SW480 (cell line): ENCODE results near the gene CCL4L2.
"Not testable (repeated sequence)": the region's sequence is repeated elsewhere in the genome, so short reads cannot be mapped to it uniquely, and the experiment has no call there.

Experiments used
- DNase-seq: peaks from one replicate; pipeline ENCODE4 v3.0.0-alpha.2; 2016; ENCODE audit warnings: low spot score

CCL4L2 gene

DNA sequence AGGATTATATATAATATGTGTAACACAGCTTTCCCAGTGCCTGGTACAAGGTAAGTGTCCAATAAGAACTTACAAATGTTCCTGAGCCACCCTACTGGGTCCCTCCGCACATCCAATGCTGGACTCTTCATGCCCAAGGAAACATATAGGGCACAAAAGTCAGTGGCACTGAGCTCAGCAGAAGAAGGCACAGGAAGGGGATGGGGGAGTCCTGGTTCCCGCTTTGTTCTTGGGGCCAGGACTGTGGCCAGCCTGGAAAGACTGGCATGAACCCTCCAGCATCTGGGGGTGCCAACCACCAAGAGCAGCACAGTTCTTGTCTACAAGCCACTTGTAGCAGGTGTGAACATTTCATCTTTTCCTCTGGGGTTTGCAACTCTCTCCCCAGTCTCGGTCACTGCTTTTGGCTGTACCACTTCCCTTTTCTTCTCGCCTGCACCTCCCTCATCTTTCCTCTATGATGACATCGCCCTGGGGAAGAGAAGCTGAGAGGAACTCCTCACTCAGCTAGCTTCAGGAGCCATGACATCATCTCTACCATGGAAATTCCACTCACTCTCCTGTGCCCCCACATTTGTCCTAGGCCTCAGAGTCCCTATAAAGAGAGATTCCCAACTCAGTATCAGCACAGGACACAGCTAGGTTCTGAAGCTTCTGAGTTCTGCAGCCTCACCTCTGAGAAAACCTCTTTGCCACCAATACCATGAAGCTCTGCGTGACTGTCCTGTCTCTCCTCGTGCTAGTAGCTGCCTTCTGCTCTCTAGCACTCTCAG, at the start of gene CCL4L2:
Gene CCL4L2, plus strand, starts transcription at position 625 of the 773 bp plus-strand sequence.
- not testable (repeated sequence) for DNase-seq

DNA sequence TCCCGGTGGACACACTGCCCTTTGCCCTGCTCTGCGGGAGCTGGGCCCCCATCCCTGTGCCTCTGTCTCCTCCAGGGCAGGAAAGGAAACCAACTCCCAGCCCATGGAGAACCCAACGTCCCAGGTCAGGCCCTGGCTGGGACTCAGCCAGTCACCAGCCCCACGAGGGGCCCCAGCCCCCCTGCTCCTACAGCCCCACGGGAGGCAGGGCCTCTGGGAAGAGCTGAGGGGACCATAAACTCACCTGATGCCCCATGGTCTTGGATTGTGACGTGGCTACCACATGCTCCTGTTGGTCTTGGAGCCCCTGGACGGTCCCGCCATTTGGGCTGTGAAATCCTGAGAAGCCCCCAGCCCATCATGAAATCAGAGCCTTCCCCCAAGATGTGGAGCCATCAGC, 42.0 kb upstream of the CCL4L2 start:
- not testable (repeated sequence) for DNase-seq

DNA sequence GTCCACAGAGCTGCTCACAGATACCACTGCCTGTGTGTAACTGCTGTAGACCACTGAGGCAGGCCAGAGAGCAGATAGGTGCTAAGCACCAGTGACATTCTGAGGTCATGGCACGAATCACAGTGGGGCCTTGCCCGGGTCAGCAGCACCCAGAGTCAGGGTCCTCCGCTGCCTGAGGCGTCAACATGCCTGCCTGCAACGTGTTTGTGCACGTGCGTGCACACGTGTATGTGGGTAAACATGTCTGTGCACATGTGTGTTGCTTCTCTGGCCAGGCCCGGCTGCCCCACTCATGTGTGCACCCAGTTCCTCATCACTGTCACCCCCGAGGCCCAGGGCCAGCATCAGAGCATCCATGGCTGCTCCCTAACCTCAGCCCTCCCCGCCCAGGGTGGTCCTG, 34.3 kb upstream of the CCL4L2 start, which contains the start of gene TBC1D3B:
Gene TBC1D3B, minus strand, starts transcription at position 101 of the 400 bp plus-strand sequence. CDS start 1,586 bp downstream, outside the sequence.
- not testable (repeated sequence) for DNase-seq

DNA sequence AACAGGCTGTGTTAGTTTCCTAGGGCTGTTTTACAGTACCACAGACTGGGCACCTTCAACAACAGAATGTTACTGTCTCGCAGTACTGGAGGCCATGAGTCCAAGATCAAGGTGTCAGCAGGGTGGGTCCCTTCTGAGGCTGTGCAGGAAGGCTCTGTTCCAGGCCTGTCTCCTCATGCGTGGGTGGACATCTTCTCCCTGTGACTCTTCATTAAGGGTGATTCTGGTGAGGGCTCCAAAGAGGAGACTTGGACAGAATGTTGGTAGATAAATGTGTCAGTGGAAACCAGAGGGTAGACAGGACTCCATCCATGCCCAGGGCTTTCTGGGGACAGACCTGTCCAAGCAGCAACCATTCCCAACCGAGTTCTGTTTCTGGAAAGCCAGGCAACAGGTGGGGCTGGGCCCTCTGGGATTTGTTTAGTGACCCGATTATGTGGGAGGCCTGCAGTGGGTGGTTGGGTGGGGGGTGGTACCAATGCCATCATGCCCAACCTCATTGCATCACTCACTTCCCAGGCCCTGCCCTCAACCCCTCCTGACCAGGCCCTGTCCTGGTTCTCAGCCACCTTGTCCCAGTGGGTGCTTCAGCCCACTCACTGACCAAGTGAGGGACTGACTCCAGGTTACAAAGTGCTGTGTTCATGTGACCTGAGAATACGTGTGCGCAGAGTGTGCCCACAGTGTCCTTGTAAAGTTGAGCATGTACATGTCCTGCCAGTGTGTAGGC, 29.3 kb upstream of the CCL4L2 start:
- DNase-seq, result not testable (repeated sequence)

DNA sequence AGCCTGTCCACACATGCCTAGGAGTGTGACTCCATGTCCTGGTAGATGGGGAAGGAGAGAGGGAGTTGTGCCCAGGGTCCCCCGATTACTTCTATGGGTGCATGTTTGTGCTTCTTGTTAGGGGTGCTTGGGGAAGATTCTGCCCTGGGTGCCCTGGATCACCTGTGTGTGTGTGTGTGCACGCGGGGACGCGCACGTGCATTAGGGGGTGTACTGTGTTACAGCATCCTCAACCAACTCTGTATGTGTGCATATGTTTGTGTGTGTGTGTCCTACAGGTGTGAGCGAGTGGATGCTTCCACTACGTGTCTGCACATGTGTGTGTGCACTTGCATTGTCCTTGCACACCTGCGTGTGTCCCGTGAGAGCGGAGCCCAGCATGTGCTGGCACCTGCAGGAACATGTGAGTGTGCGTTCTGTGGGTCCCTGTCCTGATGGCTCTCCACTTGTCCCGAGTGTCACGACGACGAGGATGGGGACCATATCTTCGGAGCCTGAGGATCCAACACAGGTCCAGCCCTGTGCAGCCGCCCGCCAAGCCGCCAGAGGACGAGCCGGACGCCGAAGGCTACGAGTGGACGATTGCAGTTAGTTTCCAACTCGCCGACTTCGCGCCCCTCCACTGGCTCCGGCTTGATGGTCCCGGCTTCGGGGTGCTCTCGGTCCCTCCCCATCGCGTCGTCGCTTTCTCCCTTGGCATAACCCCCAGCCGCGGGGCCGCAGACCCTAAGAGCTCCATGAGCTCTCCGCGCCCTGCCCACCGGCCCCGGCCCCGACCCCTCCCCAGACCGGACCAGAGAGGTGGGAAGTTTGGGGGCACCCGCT, 28.5 kb upstream of the CCL4L2 start:
- no peak for DNase-seq

DNA sequence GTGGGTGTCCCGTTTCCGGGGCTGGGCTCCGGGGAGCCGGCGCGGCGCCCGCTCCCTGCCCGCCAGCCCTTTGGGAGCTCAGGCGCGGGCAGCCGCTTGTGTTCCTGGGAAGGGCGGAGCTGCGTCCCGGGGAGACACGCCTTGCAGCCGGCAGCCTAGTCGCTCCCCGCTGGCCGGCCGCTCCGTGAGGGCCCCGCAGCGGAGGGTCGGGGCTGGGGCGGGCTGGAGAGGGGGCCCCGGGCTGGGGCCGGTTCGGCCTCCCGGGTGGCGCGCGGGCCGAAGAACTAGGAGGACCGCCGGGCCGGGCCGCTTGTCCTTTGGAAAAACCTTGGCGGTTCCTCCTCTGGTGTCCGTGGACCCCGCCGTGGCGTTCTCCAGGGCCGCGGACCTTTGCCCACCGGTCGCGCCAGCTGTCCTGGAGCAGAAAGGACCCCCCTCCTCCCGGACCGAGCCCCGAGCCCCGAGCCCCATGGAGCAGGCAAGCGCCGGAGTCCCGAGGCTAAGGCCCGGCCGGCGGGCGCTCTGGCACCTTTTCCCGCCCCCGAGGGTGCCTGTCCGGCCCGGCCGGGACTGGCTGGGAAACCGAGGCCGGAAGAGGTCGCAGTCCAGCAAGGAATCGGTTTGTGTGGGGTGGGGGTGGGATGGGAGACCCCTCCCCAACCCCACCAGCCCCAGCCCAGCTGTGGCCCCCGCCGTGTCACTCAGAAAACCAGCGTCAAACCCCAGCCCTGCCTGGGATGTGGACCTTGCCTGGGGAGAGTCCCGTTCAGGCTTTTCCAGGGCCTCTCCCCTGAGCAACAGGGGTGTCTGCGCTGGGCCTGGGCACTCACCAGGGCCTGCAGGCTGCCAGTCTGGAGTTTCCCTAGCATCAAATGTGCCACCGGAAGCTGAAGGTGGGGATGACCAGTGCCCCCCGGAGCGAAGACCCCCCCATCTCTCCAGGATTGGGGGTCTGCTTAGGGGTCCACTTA, 27.6 kb upstream of the CCL4L2 start:
- DNase-seq, result peak; percentile 84

DNA sequence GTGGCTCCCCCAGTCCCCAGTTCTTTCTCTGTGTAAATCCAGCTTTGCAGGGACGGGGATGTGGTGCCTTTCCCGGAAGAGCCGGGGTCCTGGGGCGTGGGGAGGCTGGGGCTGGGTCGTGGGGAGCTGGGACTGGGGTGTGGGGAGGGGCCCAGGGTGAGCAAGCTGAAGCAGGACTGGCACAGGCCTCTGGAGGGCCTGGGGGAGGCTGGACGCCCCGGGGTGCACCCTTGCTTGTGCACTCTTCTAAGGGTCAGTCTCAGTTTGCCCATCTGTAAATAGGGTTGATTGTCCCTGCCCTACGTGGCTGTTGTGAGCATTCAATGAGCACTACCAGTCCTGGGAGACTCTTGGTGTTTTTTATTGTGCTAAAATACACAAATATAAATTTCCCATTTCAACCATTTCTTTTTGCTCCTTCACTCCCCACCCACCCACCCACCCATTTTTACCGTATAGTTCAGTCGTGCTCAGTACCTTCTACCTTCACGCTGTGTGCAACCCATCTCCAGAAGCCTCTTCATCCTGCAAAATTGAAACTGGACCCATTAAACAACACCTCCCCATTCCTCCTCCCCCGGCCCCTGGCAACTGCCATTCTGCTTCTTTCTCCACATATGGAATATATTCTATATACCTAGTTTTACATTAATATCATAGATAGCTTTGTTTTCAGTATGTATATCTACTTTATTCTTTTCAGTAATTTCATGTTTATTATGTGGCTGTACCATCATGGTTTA, 26.7 kb upstream of the CCL4L2 start:
- DNase-seq, result no peak

DNA sequence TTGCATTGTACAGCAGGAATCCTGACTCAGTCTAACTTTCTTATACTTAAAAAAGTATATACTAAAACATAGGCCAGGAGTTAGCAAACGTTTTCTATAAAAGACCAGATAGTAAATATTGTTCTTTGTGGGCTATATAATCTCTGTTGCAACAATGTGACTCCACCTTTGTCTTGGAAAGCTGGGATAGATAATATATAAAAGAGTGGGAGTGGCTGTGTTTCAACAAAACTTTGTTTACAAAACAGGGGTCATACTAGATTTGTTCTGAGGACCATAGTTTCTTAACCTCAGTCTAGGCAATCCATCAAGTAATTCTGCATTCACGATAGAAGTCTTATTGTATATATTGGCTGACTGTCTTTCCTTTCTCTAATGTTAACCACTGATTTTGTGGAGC, 25.4 kb upstream of the CCL4L2 start:
- DNase-seq, result no peak

DNA sequence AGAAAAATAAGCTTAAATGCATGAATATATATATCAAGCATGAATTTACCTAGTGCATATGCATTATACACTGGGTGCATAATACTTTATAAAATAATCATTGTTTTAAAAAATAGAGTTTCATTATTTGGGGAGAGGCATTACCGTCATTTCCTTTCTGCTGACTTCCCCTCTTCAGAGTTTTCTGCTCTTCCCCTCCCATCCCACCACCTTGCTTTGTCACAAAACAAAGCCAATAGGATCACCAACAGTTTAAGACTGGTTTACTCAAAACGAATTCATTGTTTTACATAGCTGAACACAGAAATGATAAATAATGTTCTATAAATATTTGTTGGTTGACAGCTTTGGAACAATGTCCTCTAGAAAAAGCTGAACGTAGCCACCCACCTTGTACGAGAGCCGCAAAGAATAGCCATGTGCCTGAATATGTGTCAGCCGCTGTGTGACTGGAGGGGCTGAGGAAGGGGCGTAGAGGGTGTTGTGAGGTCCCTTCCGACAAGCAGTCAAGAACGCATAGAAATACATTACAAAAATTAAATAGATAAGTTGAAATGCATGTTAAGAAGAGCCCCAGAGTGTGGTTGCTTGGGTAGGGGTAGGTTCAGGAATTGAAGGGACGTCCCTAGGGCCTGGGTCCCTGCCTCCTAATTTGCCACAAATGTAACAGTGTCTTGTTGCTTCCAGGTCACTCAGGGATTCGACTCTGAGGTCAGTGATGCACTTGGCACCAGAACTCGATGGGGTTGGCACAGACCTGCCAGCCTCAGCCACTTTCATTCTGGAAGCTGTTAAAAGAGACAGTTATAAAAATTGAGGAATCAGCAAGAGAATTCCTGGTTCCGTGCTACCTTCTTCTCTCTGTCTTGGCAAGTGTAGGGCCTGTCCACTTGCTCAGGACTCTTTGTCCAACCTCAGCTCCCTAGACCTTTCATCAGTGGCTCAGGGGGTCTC, 23.8 kb upstream of the CCL4L2 start:
- DNase-seq, result not testable (repeated sequence)

DNA sequence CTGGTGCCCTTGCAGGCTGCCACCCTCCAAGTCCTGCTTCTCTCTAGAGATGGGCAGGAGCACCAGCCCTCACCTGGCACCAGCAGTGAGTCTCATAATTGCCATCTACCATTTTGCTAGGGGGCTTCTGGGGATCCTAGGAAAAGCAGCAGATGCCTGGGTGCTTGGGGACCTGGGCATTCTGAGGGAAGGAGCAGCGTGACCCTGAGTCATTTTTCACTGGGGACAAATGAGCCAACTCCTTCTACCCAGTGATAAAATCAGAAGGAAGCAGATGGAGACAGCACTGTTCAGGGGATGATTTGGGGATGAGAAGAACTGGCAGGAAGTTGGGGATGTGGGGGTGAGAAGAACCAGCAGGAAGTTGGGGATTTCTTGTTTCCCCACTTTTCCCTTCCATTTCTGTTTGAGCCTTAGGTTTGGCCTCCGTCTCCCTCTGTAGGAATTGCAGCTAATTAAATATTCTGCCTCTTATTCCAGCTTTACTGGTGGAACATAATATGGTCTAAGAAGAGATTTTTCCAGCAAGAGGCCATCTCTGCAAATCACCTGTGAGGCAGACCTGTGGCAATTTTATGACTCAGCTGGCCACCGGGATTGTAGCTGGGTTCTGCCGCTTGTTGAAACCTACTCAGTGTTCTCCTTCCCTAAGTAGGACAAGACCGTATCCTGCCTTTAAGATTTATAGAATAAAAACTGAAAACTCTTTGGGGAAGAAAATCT, 22.8 kb upstream of the CCL4L2 start:
- not testable (repeated sequence) for DNase-seq

DNA sequence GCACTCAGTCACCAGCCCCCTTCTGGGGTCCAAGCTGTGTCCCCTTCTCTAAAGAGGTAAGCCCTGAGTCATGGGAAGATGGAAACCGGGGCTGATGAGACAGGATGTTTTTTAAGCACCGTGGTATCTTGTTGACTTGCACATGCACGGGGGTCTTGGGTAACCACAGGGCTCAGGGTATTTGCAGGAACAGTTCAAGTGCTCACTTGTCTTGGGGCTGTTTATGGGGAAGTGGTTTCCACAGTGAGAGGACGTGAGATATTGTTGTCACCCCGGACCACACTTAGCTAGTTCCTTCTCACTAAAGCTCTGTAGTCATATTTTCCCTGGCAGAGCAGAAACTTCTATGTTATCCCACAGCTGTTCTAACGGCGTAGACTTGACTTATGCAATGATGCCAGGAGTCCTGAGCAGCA, 22.0 kb upstream of the CCL4L2 start:
- DNase-seq, result no peak

DNA sequence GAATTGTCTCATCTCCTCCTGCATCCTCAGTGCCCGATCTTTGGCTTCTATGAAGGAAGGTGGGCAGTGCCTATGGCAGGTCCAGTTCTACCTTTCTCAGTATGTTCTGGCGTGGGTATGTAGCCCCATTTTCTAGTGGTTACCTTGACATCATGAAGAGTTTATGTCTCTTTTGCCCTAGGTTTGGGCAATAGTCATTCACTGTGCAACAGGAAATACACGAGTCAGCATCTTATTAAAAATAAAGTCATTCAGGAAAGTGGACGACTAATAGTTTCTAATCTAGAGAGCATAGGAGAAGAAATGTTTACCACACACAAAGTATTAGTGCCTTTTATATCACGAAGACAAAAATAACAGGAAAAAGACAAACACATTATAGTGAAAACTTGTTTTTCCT, 20.9 kb upstream of the CCL4L2 start:
- DNase-seq, result not testable (repeated sequence)

DNA sequence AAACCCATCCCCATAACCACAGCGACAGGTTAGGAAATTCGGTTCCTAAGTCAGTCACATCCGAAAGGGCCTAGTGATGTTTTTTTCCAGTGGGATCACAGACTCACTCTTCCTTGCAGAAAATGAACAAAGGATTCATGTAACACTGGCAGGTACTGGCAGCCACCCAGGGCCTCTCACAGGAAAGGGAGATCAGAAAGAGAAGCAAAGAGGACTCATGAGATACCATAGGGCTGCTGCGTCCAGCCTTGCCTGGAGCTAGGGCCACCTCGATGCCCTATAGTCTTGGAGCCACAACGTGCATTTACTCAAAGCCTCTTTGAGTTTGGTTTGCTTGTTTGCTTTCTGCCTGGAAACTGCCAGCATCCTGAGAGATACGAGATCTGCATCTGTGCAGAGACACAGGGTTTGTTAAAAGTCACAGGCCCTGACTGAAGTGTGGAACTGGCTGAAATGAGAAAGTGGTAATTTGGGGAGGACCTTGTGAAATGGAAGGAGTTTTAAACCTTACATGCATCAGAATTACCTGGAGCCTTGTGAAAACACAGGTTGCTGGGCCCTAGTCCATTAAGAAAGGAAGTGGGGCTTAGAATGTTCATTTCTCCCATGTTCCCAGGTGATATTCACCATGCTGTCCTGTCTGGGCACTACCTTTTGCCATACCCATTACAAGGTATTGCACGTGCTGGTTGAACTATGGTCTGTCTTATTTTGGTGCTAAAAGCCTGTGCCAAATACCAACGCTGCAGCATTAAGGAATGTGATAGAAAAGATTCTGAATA, 20.1 kb upstream of the CCL4L2 start:
- not testable (repeated sequence) for DNase-seq

DNA sequence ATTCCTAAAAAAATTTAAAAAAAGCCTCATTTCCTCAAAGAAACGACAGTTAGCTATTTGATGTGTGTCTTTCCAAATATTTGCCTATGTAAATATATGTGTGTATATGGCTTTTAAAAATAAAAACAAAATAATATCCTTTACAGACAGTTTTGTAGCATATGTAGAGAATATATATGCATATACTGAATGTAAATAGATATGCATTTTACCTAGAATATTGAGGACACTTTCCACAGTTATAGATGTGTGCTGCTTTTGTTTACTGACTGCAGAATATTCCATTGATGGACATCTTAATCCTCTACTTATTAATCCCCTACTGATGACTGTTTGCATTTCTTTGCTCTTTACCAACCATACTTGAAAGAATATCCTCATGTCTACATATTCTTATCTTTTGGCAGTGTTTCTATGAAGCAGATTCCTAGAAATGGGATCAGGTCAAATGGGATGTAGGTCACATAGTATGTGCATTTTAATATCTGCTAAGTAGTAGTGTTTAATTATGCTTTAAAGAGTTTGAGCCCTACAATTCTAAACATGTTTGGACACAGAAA, 17.6 kb upstream of the CCL4L2 start:
- DNase-seq, result no peak

DNA sequence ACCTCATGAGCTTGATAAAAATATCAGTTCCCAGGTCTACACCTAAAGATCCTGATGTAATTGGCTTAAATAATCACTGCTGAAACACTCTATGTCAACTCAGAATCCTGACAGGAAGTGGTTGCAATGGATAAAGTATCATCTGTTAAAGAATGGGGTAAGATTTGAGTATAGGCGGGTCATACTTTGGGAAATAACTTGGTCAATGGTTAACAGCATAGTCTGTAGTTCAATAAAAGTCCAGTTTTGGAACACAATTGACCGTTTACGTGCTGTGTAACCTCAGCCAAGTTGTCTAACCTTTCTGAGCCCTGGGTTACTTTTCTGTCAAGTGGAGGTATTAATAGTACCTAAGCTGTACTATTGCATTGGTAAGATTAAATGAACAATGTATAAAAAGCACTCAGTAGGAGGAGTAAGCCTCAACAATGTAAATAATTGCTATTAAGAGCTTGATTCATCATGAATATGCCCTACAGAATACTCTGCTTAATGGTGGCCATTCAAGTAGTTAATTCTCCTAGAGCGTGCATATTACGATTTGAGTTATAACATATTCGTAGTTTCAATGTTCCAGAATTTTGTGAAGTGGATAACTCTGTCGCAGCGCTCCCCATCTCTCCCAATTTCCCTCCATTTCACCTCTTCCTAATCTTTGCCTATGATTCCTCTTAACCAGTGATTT, 16.6 kb upstream of the CCL4L2 start:
- not testable (repeated sequence) for DNase-seq

DNA sequence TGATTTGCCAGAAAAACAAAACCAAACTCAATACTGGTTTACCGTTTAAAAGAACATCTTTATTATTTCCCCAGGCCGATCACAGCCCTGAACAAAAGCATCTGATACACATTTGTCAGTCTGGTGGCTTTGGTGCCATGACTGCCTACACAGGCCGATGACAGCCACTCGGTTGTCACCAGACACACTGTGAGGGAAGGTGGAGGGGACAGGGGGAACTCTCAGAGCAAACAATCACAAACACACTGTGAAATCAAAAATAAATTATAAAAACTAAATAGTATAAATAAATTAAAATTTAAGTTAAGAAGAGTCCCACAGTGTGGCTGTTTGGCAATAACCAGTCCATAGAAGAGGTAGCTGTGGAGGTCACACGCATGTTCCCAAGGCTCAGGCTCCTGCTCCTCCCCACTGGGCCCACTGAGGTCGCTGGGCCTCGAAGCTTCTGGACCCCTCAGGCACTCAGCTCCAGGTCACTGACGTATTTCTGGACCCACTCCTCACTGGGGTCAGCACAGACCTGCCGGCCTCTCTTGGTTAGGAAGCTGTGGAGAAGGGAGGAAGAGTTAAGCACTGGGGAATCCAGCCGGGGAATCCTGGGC, 15.9 kb upstream of the CCL4L2 start:
- DNase-seq, result not testable (repeated sequence)
